HUES6 (cell line): ENCODE measurements around the gene AGAP3.

Experiments
- H3K27ac ChIP-seq: 2 replicates; pipeline ENCODE4 v1.7.0; 2013; ENCODE audit warnings: low read depth, mild to moderate bottlenecking, low read length, inconsistent platforms
- H3K27me3 ChIP-seq: 2 replicates; pipeline ENCODE4 v1.6.1; 2013; ENCODE audit warnings: low read length; ENCODE audit not compliant: control insufficient read depth, insufficient read depth
- H3K36me3 ChIP-seq: 2 replicates; pipeline ENCODE4 v1.6.1; 2013; ENCODE audit warnings: low read length; ENCODE audit not compliant: control insufficient read depth, insufficient read depth
- H3K4me1 ChIP-seq: 2 replicates; pipeline ENCODE4 v1.6.1; 2013; ENCODE audit warnings: low read length; ENCODE audit not compliant: control insufficient read depth, insufficient read depth
- H3K4me3 ChIP-seq: 2 replicates; pipeline ENCODE4 v1.5.1; 2013; ENCODE audit warnings: low read depth, low read length
- H3K9ac ChIP-seq: one replicate; pipeline ENCODE4 v1.6.1; 2013; ENCODE audit warnings: mild to moderate bottlenecking, low read length
- H3K9me3 ChIP-seq: 2 replicates; pipeline ENCODE4 v1.6.1; 2013; ENCODE audit warnings: low read depth, low read length; ENCODE audit not compliant: control insufficient read depth, insufficient read depth

AGAP3 gene

GRCh38 chr7:151129117-151129959, 43.1 kb downstream of the AGAP3 start:
- H3K9ac ChIP-seq = no peak overlapping the region
- H3K36me3 ChIP-seq = peaks cover 61% of the 10 kb centered on the region
- peaks cover 26% of the 10 kb centered on the region for H3K27me3 ChIP-seq
- no peak overlapping the region for H3K4me3 ChIP-seq
- H3K9me3 ChIP-seq = no peaks in the 10 kb centered on the region
- no peak overlapping the region for H3K27ac ChIP-seq
- H3K4me1 ChIP-seq = peaks cover 14% of the 10 kb centered on the region

GRCh38 chr7:151129960-151130591, 43.8 kb downstream of the AGAP3 start:
- Histone ChIP-seq H3K9me3 (no peaks in the 10 kb centered on the region), H3K27me3 (peaks cover 19% of the 10 kb centered on the region), H3K9ac (no peak overlapping the region), H3K4me1 (peaks cover 9% of the 10 kb centered on the region), H3K4me3 (no peak overlapping the region), H3K27ac (no peak overlapping the region), H3K36me3 (peaks cover 64% of the 10 kb centered on the region)

- H3K36me3 ChIP-seq = peaks cover 70% of the 10 kb centered on the region
- no peak overlapping the region for H3K4me3 ChIP-seq
- peaks cover 17% of the 10 kb centered on the region; the same call in 1 of the 2 replicates for H3K27me3 ChIP-seq
- H3K9ac ChIP-seq = no peak overlapping the region
- no peak overlapping the region for H3K27ac ChIP-seq
- H3K9me3 ChIP-seq = no peaks in the 10 kb centered on the region
- peaks cover 6% of the 10 kb centered on the region; the same call in 1 of the 2 replicates for H3K4me1 ChIP-seq
Observed at GRCh38 chr7:151130741-151131157, 44.5 kb downstream of the AGAP3 start.

DNA sequence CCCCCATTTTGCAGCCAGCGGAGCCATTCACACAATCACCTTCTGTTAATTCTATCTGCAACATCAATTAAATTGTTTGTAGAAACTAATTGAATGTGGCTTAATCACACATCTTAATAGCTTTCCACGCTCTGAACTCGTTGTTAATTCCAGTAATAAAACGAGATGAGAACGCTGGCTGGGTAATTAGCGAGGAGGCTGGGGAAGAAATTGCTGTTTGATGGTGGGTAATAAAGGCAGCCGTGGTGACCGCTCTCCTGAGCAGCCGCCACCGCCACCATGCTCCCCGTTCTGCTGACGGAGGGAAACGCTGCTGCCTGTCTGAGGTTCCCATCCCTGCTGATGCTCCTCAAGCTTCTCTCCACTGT, 44.9 kb downstream of the AGAP3 start:
- H3K4me3 ChIP-seq = no peak overlapping the region
- no peak overlapping the region for H3K9ac ChIP-seq
- H3K9me3 ChIP-seq = no peaks in the 10 kb centered on the region
- H3K4me1 ChIP-seq = peaks cover 7% of the 10 kb centered on the region; the same call in 1 of the 2 replicates
- no peak overlapping the region for H3K27ac ChIP-seq
- peaks cover 17% of the 10 kb centered on the region; the same call in 1 of the 2 replicates for H3K27me3 ChIP-seq
- H3K36me3 ChIP-seq = peaks cover 74% of the 10 kb centered on the region

DNA sequence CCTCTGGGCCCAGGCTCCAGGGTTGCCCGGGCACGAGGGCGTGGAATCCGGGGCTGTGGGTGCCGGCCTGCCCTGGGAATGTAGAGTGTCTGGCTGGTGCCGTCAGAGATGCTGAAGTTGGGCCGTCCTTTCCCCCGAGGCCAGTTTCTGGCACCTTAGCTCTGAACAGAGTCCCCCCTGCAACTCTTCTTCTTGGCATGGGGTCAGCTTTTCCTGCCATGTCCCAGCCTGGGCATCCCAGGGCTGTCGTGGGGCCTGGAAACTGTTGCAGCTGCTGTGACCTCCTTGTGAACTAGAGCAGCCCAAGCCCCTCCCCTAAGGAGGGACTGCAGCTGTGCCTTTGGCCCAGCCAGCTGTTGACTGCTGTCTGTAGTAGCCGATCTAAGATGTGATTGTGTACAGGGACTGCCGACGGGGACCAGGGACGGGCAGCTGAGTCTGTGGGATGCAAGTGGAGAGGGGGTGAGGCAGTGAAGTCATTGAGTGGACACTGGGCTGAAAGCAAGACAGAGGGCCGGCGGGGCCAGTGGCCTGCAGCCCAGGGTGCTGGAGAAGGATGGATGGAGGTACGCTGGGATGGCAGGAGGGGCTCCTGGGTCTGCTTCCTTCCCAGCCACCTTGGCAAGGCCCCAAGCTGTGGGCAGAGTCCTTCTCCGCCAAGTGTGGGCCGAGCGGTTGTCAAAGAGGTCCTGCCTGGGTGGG, 45.5 kb downstream of the AGAP3 start:
- Histone ChIP-seq H3K4me1 (peaks cover 8% of the 10 kb centered on the region; the same call in 1 of the 2 replicates), H3K9me3 (no peaks in the 10 kb centered on the region), H3K36me3 (peaks cover 79% of the 10 kb centered on the region), H3K27ac (no peak overlapping the region), H3K27me3 (peaks cover 19% of the 10 kb centered on the region; the same call in 1 of the 2 replicates), H3K4me3 (no peak overlapping the region), H3K9ac (no peak overlapping the region)

- no peak overlapping the region for H3K9ac ChIP-seq
- H3K9me3 ChIP-seq = no peaks in the 10 kb centered on the region
- peaks cover 79% of the 10 kb centered on the region for H3K36me3 ChIP-seq
- no peak overlapping the region for H3K27ac ChIP-seq
- H3K27me3 ChIP-seq = peaks cover 17% of the 10 kb centered on the region; the same call in 1 of the 2 replicates
- H3K4me3 ChIP-seq = no peak overlapping the region
- H3K4me1 ChIP-seq = peaks cover 14% of the 10 kb centered on the region
Observed at GRCh38 chr7:151132461-151133205, 46.4 kb downstream of the AGAP3 start.

DNA sequence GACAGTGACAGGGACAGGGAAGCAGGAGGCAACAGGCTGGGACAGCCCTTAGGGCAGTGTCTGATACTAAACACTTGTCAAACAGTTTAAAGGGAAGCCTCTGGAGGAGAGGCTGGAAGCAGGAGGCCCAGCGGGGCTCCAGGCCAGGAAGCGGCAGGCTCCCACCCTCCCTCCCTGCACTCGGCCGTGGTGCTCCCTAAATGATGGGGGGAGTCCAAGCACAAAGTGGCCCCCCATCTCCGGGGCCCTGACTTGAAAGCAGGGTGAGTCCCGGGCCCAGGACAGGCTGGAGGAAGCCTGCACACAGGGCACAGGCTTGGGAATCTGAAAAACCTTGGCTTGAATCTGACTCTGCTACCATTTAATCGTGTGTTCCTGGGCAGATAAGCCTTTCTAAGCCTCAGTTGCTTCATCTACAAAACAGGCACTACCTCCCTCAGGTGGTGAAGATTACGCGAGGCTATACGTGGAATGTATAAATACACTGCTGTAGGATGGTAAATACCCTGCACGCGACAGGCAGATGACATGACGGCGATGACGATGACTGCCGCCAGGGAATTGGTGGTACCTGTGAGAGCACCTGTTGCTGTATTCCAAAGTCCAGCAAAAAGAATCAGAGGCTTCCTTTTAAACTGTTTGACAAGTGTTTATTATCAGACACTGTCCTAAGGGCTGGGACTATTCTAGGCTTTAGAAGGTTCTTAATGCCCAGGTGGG, 47.2 kb downstream of the AGAP3 start:
- H3K9ac ChIP-seq = no peak overlapping the region
- H3K9me3 ChIP-seq = no peaks in the 10 kb centered on the region
- no peak overlapping the region for H3K4me3 ChIP-seq
- H3K4me1 ChIP-seq = peaks cover 22% of the 10 kb centered on the region
- H3K27me3 ChIP-seq = peaks cover 19% of the 10 kb centered on the region; the same call in 1 of the 2 replicates
- H3K27ac ChIP-seq = no peak overlapping the region
- peaks cover 71% of the 10 kb centered on the region for H3K36me3 ChIP-seq

DNA sequence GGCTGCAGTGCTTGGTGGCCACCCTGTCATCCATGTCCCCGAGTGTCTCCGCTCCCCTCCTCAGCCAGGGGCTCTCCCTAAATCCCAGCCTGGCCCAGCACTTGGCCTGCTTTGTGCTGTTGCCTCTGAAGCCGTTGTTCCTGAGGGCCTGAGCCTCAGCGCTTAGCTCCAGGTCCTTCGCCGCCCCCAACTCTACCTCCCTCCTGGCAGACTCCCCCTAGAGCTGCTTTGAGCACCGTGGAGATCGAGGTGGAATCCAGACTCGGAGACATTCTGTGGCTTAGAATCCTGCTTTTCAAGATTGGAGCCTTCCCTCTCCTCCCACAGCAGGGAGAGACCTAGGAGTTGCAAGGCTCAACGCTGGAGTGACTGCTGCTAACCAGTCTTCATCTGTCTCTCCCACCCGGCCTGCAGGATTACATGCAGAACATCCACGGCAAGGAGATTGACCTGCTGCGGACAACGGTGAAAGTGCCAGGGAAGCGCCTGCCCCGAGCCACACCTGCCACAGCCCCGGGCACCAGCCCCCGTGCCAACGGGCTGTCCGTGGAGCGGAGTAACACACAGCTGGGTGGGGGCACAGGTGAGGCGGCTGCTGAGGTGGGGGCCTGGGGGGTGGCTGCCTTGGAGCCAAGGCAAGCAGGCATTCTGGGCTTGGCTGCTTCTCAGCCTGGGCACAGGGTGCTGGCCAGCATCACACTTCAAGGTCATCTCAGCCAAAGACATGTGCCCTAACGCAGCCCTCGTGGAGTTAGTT, 47.9 kb downstream of the AGAP3 start:
- H3K9me3 ChIP-seq = no peaks in the 10 kb centered on the region
- H3K4me3 ChIP-seq = no peak overlapping the region
- H3K36me3 ChIP-seq = peaks cover 65% of the 10 kb centered on the region
- no peak overlapping the region for H3K27ac ChIP-seq
- no peak overlapping the region for H3K9ac ChIP-seq
- H3K27me3 ChIP-seq = peaks cover 27% of the 10 kb centered on the region
- H3K4me1 ChIP-seq = peaks cover 29% of the 10 kb centered on the region

- Histone ChIP-seq H3K36me3 (peaks cover 61% of the 10 kb centered on the region), H3K27me3 (peaks cover 34% of the 10 kb centered on the region), H3K4me3 (no peak overlapping the region), H3K27ac (no peak overlapping the region), H3K9me3 (no peaks in the 10 kb centered on the region), H3K4me1 (peaks cover 34% of the 10 kb centered on the region), H3K9ac (no peak overlapping the region)
Observed at GRCh38 chr7:151134743-151135524, 48.7 kb downstream of the AGAP3 start.
